Large intestine (tissue), 1 donor: ENCODE results near the gene RPAP3. TPM values are rescaled to one million over a fixed set of nuclear protein-coding genes. Genes with fewer than 3 reads are reported as not detected.

ENCODE experiments used
- polyA plus RNA-seq: library from polyadenylated mRNA; unstranded; fragments of 120-200 nt; gene quantifications from one replicate; pipeline ENCODE4 v1.2.1, GENCODE V29; 2013

Gene RPAP3
- polyA plus RNA-seq, 1 donor, result 26.0 TPM

Other genes with a start within 250 kb of the RPAP3 start
- gene ENDOU, start 19.5 kb upstream of the RPAP3 start, polyA plus RNA-seq, result 1.8 TPM
- gene RAPGEF3, start 52.9 kb upstream of the RPAP3 start, polyA plus RNA-seq, result 7.9 TPM
- gene SLC48A1, start 67.2 kb upstream of the RPAP3 start, polyA plus RNA-seq, result 11.8 TPM
- gene HDAC7, start 113.9 kb upstream of the RPAP3 start, polyA plus RNA-seq, result 32.9 TPM
- 11.3 TPM for gene VDR, start 199.0 kb upstream of the RPAP3 start, polyA plus RNA-seq